GM21737 (cell line): ENCODE results near the gene KNG1.
A peak's percentile ranks its signal among the peaks of the same experiment; 100 is the strongest.

Experiments used
- ATAC-seq: cut with Tn5 transposase; IDR thresholded peaks from one replicate; pipeline ENCODE4 v1.9.1; 2021; ENCODE audit warnings: mild to moderate bottlenecking, moderate library complexity; ENCODE audit not compliant: unreplicated experiment

The KNG1 gene

DNA sequence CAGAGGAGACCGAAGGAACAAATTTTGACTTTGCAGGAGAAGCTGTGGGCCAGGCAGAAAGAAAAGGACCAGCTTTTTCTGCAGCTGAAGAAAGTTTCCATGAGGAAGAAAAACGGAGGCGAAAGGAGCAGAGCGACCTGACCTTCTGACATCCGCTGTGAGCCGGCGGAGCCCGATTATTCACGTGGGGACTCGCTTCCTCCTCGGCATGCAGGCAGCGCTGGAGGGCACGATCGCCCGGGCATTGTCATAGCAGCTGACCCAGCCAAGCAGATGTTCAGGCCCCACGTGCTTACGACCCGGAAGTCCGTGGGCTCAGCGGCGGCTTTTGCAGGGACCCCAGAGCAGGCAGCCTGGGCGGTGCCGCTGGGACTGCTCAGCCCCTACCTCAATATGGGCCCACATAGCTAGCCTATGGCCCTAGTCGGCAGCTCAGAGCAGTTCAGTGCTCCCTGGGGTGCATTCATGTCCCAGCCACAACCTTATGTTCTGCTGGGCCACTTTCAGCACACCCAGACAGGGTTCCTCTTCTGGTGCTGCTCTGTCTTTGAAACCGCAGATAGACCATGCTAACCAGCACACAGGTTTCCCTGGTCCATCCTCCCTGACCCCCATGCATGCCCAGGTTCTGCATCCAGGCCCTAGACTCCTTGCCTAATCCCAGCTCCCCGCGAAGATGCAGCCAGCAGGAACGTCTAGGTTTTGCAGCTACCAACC is 55.7 kb downstream of the KNG1 start:
- ATAC-seq = peak; percentile 93

DNA sequence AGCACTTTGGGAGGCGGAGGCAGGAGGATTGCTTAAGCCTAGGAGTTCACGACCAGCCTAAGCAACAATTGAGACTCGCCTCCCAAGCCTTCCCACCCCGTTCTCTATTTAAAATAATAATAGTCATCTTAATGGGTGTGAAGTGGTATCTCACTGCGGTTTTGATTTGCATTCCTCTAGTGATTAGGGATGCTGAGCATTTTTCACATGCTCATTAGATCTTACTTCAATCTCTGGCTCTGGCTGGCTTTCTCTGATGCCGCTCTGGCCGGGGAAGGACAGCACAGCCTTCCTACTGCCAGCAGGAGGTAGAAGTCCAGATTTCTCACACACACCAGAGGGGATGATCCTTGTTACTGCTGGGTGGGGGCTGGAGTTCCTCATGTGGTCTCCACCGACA is 58.8 kb downstream of the KNG1 start:
- no peak for ATAC-seq

DNA sequence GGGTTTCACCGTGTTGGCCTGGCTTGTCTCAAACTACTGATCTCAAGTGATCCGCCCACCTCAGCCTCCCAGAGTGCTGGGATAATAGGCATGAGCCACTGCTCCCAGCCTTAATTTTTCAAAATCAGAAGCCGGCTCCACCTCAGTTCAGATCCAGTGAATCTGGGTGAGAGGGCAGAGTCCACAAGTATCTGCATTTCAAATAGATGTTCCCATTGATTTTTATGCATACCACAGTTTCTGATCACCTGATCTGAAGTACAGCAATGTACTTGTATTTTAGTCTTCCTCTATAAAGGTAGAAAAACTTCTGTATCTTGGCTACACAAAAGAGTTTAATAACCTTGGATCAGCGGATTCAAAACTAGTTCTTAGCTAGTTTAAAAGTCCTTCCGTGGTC is 62.0 kb downstream of the KNG1 start:
- ATAC-seq = no peak

DNA sequence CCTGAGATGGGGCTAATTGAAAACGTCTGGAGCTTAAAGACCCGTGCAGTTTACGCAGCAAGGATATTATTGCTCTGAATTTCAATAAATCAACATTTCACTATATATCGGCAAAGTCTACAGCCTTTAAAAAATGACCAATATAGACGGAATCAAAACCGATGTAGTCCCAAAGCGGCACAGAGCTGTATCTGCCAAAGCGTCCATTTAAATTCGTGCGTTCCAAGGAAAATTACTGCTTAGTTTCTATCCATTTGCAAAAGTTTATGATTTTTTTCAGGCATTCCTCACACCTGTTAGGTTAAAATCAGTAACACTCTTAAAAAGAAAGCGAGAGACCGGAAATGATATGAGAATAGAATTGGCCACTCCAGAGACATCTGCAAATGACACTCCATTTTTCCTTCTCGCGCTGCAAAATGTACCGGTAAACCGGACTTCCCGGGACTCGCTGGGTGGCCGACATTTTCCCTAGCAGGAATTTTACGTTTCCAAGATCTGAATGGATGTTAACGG is 65.4 kb downstream of the KNG1 start:
- no peak for ATAC-seq

DNA sequence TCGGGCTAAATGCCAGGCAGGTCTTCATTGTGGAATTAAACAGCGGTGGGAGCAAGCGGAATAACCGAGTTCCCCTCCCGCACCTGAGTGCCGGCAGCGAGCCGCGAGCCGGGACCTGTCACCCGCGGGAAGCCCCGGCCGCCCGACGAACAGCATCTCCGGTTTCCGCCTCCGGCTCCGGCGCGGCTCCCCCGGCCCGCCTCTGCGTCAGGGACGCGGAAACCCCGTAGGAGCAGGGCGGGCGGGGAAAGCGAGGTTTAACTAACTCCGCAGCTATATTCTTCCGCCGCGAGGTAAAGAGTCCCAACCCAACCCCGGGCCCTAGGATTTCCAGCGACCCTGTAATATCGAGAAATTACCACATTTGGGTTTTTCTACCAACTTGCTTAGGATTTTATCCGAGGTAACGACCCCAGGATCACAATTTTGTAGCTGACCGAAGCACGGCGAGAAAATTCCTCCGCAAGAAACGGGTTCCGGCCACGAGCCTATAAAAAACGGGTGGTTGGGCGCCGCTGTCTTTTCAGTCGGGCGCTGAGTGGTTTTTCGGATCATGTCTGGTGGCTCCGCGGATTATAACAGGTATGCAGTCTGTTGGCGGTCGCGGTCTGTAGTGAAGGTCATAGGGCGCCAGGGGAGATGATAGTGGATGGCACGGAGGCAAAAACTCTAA is 66.0 kb downstream of the KNG1 start, which contains the start of gene EIF4A2:
Gene EIF4A2, plus strand, starts transcription at position 520 of the 673 bp plus-strand sequence. Its CDS starts 34 bp downstream, at position 554.
- ATAC-seq = peak; percentile 64

DNA sequence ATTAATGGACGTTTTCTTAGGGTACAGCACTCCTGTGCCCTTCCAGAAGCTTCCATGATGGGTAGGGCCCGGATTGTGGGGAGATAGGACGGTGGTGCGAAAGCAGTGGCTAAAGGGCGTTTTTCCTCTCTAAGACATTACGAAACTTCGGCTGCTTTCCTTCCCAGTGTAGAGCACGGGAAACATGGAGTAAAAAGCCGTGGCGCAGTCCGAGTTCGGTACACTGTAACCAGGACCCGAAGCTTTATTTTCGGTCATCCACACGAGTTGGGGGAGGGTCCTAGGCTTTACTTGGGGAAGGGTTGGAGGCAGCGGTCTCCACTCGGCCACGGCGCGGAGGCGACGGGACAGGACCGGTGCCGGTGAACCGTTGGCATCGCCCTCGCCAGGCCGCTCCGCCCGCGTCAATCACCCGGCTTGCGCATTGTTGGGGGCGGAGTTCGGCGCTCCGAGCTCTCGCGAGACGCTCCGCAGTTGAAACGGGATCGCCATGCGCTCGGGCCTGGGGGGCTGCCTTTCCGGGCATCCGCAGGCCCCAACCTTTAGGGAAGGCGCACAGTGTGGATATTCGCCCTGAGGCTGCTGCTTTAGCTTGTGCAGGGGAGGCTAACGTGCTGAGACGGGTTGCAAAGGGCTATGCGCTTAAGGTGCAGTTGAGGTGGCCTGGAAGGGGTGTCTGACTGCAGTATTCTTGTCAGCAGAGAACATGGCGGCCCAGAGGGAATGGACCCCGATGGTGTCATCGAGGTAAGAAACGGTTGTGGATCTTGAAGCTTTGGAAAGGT is 66.8 kb downstream of the KNG1 start:
- peak; percentile 66 for ATAC-seq

DNA sequence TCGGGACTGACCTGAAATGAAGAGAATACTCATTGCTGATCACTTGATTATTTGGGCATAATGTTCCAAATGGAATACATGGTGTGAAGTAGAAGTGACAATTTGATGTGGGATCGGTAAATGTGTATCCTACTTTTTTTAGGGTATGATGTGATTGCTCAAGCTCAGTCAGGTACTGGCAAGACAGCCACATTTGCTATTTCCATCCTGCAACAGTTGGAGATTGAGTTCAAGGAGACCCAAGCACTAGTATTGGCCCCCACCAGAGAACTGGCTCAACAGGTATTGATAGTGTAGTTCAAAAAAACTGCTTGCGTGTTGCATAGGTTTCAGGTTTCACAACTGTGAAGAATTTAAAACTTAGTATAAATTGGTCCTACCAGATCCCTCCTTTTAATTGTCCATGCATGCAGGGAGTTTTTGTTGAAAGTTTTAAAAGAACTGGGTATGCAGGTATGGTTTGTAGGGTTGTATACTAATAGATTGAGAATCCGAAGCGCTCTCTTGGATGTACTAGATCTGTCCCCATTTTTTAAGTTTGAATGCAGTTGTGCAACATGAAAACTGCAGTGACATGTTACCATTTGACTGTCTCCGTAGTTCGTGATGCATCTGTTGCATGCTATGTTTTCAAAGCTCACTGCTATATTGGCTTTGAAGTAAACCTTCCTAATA is 67.8 kb downstream of the KNG1 start:
- no peak for ATAC-seq

DNA sequence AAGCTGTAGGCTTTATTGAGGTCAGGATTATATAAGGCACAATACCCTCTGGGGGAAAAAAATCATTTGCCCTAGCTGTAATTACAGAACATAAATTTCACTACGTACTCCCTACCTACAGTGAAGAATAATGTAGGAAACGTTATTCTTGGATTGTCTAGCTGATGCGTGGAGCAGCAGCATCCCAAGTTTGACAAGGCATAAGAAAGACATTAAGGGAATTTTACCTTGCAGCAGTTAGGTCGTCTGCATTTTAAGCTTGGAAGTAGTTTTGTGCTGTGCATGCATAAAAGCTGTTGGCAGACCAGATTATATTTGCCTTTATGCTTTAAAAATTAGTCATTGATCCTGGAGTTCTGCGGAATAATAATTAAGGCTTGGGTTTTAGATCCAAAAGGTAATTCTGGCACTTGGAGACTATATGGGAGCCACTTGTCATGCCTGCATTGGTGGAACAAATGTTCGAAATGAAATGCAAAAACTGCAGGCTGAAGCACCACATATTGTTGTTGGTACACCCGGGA is 68.4 kb downstream of the KNG1 start:
- no peak for ATAC-seq

DNA sequence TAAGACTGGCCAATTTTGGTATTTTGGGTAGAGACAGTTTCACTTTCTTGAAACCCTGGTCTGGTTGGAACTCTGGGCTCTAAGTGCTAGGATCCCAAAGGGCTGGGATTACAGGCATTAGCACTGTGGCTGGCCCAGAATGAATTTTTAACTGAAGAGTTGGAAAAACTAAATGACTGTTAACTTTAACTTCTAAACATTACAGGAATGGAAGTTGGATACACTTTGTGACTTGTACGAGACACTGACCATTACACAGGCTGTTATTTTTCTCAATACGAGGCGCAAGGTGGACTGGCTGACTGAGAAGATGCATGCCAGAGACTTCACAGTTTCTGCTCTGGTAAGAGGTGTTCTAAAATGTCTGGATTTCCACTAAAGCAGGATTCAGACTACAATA is 69.8 kb downstream of the KNG1 start:
- ATAC-seq = no peak

DNA sequence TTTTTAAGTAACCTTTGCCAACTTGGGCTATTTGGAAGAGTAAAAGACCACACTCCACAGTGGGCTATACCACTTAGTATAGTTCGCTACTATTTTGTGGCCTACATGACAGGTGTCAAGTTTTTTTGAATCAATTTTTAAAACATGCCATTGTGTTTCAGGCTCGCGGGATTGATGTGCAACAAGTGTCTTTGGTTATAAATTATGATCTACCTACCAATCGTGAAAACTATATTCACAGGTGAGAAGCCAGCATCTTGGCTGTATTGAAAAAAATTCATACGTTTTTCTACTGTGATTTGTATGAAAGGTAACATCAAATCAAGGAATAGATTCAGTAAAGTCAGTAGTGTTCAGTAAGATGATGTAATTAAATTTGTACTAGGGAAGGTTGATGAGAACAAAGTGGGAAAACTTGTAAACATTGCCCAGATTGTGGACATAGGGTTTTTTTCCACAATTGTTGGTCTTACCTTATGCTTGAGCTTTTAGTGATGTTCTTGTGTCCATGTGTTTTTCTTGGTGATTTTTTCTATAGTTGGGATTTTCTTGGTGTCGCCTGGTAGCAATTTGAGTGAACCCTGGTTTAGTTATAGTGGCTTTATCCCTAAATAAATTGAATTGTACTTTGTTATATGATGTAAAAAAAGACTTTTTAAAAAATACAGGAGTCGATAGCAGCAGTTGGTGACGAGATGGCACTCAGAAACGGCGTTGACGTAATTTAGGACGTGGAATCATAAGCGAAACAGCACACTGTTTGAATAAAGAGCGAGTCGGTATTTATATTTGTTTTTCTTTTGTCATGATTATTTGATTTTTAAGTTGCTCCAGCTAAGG is 70.7 kb downstream of the KNG1 start:
- ATAC-seq = no peak

DNA sequence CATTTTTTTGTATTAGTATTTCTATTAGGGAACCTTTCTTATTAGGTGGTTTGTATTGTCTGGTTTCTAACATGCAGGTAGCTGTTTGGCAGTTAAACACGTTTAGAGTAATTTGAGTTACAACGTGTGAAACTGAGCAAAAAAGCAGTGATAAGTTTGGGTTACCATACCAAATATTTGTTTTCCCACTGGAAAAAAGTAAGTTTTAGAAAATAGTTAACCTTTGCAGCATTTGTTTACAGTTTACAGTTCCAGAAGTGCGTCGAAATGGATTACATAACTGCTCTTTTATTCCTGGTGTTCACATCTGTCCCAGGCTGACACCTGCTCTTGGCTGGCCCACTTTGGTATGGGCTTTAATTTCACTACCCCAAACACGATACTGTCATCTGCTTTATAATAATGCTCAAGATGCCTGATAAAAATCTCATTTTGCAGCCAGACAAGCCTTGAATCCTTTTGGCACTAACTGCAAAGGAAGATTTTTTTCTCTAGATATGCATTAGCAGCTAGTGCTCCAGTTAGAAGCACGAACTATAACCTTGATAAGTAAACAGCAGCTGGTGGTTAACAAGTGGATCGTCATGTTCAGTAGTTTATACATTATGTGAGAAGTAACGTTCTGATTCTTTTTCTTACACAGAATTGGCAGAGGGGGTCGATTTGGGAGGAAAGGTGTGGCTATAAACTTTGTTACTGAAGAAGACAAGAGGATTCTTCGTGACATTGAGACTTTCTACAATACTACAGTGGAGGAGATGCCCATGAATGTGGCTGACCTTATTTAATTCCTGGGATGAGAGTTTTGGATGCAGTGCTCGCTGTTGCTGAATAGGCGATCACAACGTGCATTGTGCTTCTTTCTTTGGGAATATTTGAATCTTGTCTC is 71.6 kb downstream of the KNG1 start:
- ATAC-seq = no peak

DNA sequence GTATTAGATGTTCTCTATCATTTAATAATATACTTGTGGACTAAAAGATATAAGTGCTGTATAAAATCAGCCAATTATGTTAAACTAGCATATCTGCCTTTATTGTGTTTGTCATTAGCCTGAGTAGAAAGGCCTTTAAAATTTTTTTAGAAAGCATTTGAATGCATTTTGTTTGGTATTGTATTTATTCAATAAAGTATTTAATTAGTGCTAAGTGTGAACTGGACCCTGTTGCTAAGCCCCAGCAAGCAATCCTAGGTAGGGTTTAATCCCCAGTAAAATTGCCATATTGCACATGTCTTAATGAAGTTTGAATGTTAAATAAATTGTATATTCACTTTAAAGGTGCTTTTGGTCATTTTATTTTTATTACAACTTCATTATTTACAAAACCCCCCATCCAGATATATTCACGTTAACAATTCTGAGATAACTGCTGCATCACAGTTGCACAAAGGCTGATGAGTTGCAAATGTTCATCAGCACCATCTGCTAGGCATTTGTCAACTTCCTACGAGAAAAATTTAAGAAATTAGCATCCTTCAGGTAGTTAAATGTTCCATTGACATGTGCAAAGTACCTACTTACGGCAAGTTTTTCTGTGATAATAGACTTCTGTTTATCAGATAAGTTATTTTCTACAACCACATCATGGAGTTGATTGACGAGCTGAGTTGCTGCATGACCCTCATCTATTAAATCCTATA is 72.5 kb downstream of the KNG1 start:
- no peak for ATAC-seq

DNA sequence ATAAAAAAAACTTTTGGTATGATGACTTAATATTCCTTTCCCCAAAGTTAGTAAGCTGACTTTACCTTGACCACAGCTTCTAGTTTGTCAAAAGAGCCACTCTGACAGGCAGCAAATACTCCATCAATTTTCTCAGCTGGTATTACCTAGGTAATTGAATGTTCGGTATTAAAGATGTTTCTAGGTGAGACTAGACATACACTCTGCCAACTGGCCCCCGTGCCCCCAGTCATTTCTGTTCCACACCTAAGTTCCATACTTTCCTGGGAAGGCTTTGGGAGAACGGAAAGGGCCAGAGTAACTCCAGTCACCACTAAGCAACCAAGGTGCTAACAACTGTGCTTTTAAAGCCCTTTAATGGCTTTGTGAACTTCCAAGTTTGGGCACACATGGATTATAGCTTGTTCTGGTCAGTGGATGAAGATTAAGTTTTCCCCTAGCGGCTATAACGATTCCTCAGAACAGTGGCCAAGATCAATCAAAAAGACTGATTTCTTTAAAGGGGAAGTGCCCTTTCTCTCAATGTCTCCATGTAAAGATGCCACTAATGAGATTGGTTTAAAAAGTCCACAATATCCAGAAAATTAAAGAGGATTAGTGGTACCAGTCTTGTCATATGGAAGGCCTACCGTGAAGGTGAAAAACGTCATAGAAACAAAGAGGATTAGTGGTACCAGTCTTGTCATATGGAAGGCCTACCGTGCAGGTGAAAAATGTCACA is 73.3 kb downstream of the KNG1 start:
- ATAC-seq = no peak
